ENCODE data around the gene MED25.
"Not testable (repeated sequence)": the region's sequence is repeated elsewhere in the genome, so short reads cannot be mapped to it uniquely, and the experiment has no call there.

Gene MED25

GRCh38 chr19:49818649-49819370 lies 721 bp downstream of the MED25 start:
- DNase-seq: no peak

DNA sequence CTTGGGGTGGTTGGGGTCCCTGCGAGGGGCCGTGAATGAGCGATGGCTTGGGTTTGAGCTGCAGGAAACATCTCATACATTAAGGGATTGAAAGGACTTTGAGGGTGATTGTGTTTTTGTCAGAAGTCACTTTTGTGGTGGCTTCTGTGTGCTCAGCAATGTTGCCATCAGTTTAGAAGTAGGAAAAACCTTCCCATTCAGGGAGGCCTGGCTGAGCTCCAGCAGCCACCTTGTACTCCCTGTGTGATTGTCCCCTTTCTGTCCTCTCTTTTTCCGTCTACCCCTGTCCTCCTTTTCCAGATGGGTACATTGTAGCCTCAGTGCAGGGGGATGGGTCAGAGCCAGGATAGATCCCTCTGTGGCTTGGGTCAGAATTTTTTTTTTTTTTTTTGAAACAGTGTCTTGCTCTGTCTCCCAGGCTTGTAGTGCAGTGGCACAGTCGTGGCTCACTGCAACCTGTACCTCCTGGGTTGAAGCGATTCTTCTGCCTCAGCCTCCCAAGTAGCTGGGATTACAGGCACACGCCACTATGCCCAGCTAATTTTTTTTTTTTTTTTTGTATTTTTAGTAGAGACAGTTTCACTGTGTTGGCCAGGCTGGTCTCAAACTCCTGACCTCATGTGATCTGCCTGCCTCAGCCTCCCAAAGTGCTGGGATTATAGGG lies 1.5 kb downstream of the MED25 start:
- not testable (repeated sequence) for DNase-seq

DNA sequence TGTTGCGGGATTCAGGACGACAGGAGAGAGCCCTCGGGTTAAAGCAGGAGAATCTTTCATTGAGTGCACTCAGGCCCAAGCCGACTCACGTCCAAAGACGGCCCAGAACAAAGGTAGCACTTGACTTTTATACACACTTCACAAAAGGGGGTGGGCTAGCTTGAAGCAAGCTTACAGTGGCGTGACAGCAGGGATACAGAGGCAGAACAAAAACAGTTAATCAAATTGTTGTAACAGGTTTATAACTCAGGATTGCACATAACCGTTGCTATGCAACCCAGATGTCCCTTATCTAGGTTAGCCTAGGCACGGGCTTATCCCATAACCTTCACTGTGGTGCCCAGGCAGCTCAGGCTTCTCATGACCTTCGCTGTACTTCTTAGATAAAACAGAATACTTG lies 2.0 kb downstream of the MED25 start:
- no peak for DNase-seq

DNA sequence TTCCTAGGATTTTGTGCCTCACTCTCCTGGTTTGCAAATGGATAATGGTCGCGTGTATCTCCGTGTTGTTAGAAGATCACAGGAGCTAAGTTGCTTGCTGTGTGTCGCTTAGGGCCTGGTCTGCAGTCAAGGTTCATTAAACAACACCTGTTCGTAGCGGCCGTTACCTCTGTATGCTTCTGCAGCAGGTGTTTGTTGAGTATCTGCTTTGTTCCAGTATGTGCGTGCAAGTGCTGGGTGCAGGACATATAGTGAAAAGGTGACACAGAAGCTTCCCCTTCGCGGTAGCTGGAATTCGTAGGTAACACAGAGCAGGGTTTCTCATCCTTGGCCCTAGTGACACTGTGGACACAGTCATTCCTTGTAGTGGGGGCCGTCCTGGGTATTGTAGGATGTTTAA lies 5.4 kb downstream of the MED25 start:
- no peak for DNase-seq

- no peak for DNase-seq
Measured at GRCh38 chr19:49824662-49825061, 6.6 kb downstream of the MED25 start.

DNA sequence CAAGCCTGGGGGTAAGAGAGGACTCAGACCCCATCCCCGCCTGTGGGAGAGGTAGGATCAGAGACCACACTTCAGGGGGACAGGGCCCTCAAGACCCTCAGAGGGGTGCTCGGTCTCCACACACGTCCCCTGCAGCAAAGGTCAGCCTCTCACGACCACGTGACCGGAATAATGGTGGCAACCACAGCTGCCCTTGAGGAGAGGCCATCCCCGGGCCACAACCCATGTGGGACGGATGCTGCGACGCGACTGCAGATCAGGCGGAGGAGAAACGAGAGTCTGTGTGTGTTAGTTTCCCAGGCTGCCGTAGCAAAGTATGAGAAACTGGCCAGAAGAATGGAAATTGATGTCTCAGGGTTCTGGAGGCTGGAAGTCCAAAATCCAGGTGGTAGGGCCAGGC lies 8.9 kb downstream of the MED25 start:
- no peak for DNase-seq

GRCh38 chr19:49829200-49829599 lies 11.1 kb downstream of the MED25 start:
- DNase-seq: no peak

DNA sequence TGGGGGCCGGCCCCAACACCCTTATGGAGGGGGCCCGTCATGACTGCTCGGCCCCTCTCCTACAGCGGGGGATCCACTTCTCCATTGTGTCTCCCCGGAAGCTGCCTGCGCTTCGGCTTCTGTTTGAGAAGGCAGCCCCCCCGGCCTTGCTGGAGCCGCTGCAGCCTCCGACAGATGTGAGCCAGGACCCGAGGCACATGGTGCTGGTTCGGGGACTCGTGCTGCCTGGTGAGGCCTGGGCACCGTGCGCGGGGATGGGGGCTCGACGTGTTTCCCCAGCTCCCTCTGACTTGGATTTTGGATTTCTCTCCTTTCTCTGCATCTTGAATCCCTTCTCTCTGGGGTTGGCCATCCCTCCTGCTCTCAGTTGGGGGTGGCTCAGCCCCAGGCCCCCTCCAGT lies 11.6 kb downstream of the MED25 start:
- no peak for DNase-seq

DNA sequence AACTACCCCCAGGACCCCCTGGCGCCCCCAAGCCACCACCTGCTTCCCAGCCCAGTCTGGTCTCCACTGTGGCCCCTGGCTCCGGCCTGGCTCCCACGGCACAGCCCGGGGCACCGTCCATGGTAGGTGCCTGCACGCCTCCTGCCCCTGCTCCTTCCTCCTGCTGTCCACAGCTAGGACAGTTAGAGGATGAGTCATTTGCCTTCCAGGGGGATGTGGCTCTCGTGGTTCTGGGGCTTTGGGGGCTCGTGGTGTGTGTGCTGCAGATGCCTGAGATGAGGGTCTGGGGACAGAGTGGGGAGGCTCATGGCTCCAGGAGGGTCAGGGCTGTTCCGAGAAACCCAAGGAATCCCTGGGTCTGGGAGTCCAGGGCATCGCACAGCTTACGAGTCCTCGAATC lies 12.7 kb downstream of the MED25 start:
- no peak for DNase-seq

DNA sequence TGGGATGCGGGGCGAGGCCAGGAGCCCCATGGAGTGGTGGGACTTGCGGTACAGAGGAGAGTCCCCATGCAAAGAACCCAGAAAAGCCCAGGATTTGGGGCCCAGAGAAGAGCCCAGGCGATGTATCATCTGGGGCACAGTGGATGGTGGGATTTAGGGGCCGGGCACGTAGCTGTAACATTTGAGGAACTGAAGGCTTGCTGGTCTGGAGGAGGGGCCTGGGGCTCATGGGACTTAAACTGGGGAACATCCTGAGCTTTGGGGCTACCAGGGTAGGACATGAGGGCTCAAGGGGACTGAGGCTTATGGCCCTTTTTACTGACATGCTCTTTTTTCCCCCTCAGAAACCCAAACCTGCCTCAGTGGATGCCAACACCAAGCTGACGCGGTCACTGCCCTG lies 13.5 kb downstream of the MED25 start:
- no peak for DNase-seq

DNA sequence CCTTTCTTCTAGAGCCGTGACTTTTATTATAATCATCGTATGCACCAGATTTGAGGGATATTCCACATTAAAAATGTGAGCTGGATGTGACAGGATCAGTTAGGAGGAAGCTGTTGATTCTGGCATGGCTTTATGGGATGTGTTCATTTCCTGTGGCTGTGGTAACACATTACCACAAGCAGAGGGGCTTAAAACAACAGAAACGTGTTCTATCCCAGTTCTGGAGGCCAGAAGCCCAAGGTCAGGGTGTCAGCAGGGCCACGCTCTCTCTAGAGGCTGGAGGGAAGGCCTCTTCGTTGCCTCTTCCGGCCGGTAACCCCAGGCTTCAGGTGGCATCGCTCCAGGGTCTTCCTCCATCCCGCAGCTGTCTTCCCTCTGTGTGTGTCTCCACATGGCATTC lies 14.5 kb downstream of the MED25 start:
- no peak for DNase-seq

- DNase-seq: no peak
Measured at GRCh38 chr19:49833599-49833998, 15.5 kb downstream of the MED25 start.

DNA sequence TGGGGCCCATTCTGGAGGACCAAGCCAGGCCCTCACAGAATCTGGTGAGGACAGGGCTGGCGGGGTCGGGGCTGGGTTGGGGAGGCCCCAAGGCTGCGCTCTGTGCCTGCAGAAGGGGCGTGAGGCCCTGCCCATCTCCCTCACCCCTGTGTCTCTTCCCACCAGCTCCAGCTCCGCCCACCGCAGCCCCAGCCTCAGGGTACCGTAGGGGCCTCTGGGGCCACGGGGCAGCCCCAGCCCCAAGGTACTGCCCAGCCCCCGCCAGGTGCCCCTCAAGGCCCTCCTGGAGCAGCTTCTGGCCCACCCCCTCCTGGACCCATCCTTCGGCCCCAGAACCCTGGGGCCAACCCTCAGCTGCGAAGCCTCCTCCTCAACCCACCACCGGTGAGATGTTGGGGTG lies 17.5 kb downstream of the MED25 start:
- no peak for DNase-seq

GRCh38 chr19:49836176-49837008 lies 18.3 kb downstream of the MED25 start:
- no peak for DNase-seq

DNA sequence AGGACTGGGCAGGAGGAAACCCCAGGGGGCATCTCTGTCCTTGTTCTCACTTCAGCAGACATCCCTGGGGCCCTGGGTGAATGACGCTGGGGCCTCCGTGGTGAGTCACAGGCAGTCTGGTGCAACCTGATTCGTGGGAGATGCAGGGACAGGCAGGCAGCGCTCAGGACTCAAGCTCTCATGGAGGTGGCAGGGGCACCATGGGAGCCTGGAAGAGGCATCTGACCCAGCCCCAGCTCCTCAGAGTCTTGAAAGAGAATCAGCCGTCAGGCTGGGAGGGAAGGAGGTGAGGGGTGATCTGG lies 18.9 kb downstream of the MED25 start:
- no peak for DNase-seq

DNA sequence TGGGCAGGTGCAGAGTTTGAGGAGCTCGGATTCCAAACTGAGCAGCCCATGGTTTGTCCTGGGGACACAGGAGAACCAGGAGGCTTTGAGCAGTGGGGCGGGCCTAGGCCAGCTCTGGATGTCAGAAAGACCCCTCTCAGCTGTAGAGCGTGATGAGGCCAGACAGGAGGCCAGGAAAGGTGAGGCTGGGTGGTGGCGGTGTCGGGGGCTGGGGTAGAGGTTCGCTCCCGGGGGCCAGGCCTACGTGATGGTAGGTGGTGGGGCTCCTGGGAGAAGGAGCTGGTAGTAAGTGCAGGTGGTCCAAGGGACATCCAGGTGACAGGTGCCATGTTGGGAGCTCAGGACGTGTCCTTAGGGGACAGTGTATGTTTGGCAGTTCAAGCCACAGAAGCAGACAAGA lies 19.3 kb downstream of the MED25 start:
- DNase-seq: no peak

- DNase-seq: no peak
Measured at GRCh38 chr19:49838885-49839588, 20.9 kb downstream of the MED25 start.

DNA sequence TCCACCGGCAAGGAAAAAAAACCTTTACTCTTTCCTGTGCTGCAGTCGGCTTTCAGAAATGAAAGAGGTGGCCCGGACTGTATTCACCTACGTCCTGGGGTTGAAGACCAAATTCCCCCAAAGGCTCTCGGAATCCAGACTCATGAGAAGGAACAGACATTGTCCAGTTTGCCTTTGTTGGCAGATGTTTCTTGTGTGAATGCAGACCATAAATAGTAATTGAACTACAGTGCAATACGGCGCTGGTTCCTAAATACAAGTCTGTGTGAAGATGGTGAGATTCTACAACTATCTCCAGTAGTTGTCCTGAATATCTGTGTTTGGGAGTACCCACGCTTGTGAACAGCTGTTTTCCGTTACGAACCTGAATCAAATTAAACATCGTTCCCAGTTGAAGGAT lies 21.6 kb downstream of the MED25 start:
- no peak for DNase-seq

DNA sequence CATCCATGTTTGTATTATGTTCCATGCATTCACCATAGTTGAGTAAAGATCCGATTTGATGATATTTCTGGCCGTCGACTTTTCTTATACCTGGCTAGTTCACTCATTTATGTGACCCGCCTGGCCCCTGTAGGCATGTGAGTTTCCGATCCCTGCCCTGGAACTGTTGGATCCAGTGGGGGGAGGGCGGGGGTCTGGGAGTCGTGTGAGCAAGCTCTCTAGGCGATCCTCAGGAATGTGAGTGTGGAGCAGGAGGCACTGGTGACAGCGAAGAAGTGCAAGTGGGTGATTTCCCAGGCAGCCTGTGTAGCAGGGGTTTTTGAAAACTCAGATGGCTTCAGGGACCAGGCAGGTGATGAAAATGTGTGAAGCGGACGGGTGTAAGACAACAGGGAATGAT lies 22.2 kb downstream of the MED25 start:
- DNase-seq: no peak

DNA sequence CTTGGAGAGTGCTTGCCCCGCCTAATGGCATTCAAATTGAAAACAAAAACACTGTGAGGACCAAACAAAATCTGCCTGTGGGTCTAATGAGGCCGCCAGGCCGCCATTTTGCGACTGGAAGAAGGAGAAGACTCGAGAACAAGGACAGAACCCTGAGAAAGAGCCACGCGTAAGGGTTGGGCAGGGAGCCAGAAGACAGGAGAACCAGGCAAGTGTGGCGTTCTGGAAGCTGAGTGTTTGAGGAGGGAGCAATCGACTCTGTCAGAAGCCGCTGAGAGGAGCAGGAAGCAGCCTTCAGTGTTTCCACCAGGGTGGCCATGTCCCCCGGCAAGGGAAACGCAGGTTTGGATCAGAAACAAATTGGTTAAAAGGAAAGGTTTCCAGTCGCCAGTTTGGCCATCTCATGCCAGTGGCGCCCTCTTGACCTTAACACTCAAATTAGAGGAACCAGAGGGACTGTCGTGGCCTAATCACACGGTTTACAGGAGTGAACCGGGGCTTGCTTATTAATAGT lies 22.7 kb downstream of the MED25 start:
- no peak for DNase-seq

- no peak for DNase-seq
Measured at GRCh38 chr19:49843265-49843664, 25.2 kb downstream of the MED25 start.

DNA sequence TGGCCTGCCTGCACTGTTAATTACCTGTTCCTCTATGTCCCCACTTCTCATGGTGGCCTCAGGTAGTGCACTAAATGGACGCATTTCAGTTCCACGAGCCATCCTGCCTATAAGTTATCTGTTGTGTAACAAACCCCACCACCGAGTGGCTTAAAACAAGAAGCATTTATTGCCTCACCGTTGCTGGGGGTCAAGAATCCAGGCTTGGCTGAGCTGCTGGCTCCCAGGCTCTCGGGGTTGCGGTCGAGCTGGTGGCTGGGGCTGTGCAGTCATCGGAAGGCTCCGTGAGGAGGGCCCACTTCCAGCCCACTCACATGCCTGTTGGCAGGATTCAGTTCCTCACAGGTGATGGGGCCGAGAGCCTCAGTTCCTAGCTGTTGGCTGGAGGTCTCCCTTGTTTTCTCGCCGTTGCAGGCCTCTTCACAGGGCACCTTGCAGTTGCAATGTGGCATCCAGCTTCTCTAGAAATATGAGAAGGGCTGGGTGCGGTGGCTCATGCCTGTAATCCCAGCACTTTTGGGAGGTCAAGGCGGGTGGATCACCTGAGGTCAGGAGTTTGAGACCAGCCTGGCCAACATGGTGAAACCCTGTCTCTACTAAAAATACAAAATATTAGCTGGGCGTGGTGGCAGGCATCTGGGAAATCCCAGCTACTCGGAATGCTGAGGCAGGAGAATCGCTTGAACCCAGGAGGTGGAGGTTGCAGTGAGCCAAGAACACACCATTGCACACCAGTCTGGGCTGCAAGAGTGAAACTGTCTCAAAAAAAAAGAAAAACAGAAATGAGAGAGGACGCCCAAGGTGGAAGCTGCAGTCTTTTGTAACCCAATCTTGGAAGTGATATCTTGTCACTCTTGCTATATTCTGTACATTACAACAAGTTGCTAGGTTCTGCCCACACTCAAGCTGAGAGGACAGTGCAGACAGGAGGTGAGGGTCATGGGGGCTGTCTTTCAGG lies 26.3 kb downstream of the MED25 start:
- DNase-seq: no peak
